Measurements from ENCODE around the gene KLF7. TPM values are rescaled to one million over a fixed set of nuclear protein-coding genes. Genes with fewer than 3 reads are reported as not detected.

KLF7 gene
- total RNA-seq, 4 donors from 2014 or later: 25.8 to 55.3 (median 37.1) TPM

- no peak for DNase-seq (ENCODE audit: low spot score in 2 of 2)
- H3K4me1 ChIP-seq: peaks cover 0 to 52% (median 7%) of the 10 kb centered on the region in 4 donors
- H3K36me3 ChIP-seq: peaks cover 0 to 37% (median 0%) of the 10 kb centered on the region in 3 donors
- H3K27ac ChIP-seq: peak overlapping the region in 2 of 4 donors; percentile 2 to 20
- no peaks in the 10 kb centered on the region for H3K9me3 ChIP-seq
- H3K27me3 ChIP-seq: no peaks in the 10 kb centered on the region
- 51 to 68% methylated on average over 5 of the region's 5 CpGs for WGBS, 2 donors
- H3K4me3 ChIP-seq: no peak overlapping the region
- no peak for TF ChIP-seq POLR2A (IDR thresholded peaks at IDR 0.05)
- TF ChIP-seq CTCF (IDR thresholded peaks at IDR 0.05): no peak
- no peak for TF ChIP-seq EP300 (IDR thresholded peaks at IDR 0.05)
Observed at GRCh38 chr2:207090389-207090788, 75.4 kb downstream of the KLF7 start.

- no peak overlapping the region for H3K27ac ChIP-seq
- 63 to 64% methylated on average over 3 of the region's 3 CpGs for WGBS, 2 donors
Observed at GRCh38 chr2:207088839-207089238, 76.9 kb downstream of the KLF7 start.

GRCh38 chr2:207088276-207088675 lies 77.5 kb downstream of the KLF7 start:
- no peaks in the 10 kb centered on the region for H3K9me3 ChIP-seq
- TF ChIP-seq POLR2A (IDR thresholded peaks at IDR 0.05): no peak
- no peak for DNase-seq (ENCODE audit: low spot score in 2 of 2)
- H3K4me1 ChIP-seq: peaks cover 0 to 57% (median 7%) of the 10 kb centered on the region in 4 donors
- no peaks in the 10 kb centered on the region for H3K27me3 ChIP-seq
- peaks cover 0 to 57% (median 0%) of the 10 kb centered on the region in 3 donors for H3K36me3 ChIP-seq
- H3K4me3 ChIP-seq: no peak overlapping the region
- no peak overlapping the region for H3K27ac ChIP-seq
- WGBS, 2 donors: 81 to 85% methylated on average over 7 of the region's 7 CpGs

More at GRCh38 chr2:207088839-207089238, 76.9 kb downstream of the KLF7 start:
- TF ChIP-seq EP300 (IDR thresholded peaks at IDR 0.05): no peak
- no peak for TF ChIP-seq POLR2A (IDR thresholded peaks at IDR 0.05)
- no peak for TF ChIP-seq CTCF (IDR thresholded peaks at IDR 0.05)
- Histone ChIP-seq H3K4me1 (peaks cover 0 to 60% (median 7%) of the 10 kb centered on the region in 4 donors), H3K4me3 (no peak overlapping the region), H3K36me3 (peaks cover 0 to 51% (median 0%) of the 10 kb centered on the region in 3 donors), H3K27me3 (no peaks in the 10 kb centered on the region), H3K9me3 (no peaks in the 10 kb centered on the region)
- DNase-seq (ENCODE audit: low spot score in 2 of 2): no peak

- Histone ChIP-seq H3K9me3 (no peaks in the 10 kb centered on the region), H3K27ac (no peak overlapping the region), H3K4me3 (no peak overlapping the region), H3K4me1 (peaks cover 0 to 50% (median 7%) of the 10 kb centered on the region in 4 donors), H3K27me3 (no peaks in the 10 kb centered on the region), H3K36me3 (peaks cover 0 to 65% (median 0%) of the 10 kb centered on the region in 3 donors)
- DNase-seq (ENCODE audit: low spot score in 2 of 2): no peak
- WGBS, 2 donors: 77 to 80% methylated on average over 7 of the region's 7 CpGs
- TF ChIP-seq CTCF (IDR thresholded peaks at IDR 0.05): no peak
- no peak for TF ChIP-seq POLR2A (IDR thresholded peaks at IDR 0.05)
- TF ChIP-seq EP300 (IDR thresholded peaks at IDR 0.05): no peak
Observed at GRCh38 chr2:207087046-207087902, 78.5 kb downstream of the KLF7 start.

GRCh38 chr2:207086136-207086535 lies 79.6 kb downstream of the KLF7 start:
- Histone ChIP-seq H3K36me3 (peaks cover 0 to 71% (median 0%) of the 10 kb centered on the region in 3 donors), H3K4me3 (no peak overlapping the region), H3K9me3 (no peaks in the 10 kb centered on the region), H3K27me3 (no peaks in the 10 kb centered on the region), H3K27ac (no peak overlapping the region), H3K4me1 (peaks cover 0 to 39% (median 5%) of the 10 kb centered on the region in 4 donors)
- TF ChIP-seq POLR2A (IDR thresholded peaks at IDR 0.05) (no peak), EP300 (IDR thresholded peaks at IDR 0.05) (no peak), CTCF (IDR thresholded peaks at IDR 0.05) (no peak)
- 87% methylated on average over 8 of the region's 8 CpGs for WGBS, 2 donors
- DNase-seq (ENCODE audit: low spot score in 2 of 2): no peak
